Gastroesophageal sphincter (tissue), 3 donors: Measurements from ENCODE around the gene TBCD.

ENCODE experiments used
- EP300 ChIP-seq: sonication (generic); formaldehyde crosslinking; IDR thresholded peaks from one replicate; pipeline ENCODE4 v1.6.1; 2017; ENCODE audit warnings: antibody characterized with exemption, mild to moderate bottlenecking
- POLR2A ChIP-seq, 2 donors: fragments of 450-650 bp; IDR thresholded peaks; one replicate each; pipeline ENCODE4 v1.6.1; 2017; ENCODE audit warnings: antibody characterized with exemption in 2 of 2, mild to moderate bottlenecking in 2 of 2, moderate library complexity in 1 of 2
- POLR2AphosphoS5 ChIP-seq: sonication (generic); formaldehyde crosslinking; IDR thresholded peaks from one replicate; pipeline ENCODE4 v1.6.1; 2017; ENCODE audit warnings: antibody characterized with exemption
- TF ChIP-seq, protein P1 (sequence below), 4 experiments: fragments of 200-600 bp in 2 of 4; fragments of 450-650 bp in 2 of 4; sonication (generic) in 1 of 4; IDR thresholded peaks; one replicate each; pipeline ENCODE4 v1.5.1; 2017 to 2019; ENCODE audit warnings: antibody characterized with exemption in 4 of 4, mild to moderate bottlenecking in 2 of 4, moderate library complexity in 2 of 4

DNA sequence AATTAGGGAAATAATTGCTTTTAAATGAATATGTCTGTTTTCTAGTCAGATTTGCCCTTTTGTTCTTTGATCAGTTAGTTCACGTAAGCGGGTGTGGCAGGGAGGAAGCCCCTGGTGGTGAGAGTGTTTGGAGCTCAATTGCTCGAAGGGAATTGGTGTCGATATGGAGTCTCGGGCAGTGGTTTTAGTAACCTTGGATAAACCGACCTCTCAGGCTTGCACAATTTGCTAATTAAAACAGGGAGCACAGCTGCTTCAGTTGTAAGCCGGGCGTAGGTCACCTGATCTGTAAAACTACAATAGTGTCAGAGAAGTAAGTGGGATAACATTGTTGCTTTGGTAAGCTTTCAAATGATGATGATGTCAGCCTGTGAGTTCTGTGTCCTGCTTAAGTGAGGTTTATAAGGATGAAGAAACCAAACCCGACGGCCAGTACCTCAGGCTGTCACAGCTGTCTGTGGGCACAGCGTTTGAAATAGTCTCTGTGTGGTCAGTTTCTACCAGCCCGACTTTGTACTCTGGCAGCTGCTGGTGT, 85.0 kb downstream of the TBCD start:
- TF ChIP-seq, protein P1, sequence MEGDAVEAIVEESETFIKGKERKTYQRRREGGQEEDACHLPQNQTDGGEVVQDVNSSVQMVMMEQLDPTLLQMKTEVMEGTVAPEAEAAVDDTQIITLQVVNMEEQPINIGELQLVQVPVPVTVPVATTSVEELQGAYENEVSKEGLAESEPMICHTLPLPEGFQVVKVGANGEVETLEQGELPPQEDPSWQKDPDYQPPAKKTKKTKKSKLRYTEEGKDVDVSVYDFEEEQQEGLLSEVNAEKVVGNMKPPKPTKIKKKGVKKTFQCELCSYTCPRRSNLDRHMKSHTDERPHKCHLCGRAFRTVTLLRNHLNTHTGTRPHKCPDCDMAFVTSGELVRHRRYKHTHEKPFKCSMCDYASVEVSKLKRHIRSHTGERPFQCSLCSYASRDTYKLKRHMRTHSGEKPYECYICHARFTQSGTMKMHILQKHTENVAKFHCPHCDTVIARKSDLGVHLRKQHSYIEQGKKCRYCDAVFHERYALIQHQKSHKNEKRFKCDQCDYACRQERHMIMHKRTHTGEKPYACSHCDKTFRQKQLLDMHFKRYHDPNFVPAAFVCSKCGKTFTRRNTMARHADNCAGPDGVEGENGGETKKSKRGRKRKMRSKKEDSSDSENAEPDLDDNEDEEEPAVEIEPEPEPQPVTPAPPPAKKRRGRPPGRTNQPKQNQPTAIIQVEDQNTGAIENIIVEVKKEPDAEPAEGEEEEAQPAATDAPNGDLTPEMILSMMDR (IDR thresholded peaks at IDR 0.05): no peak
- TF ChIP-seq POLR2AphosphoS5 (no peak), EP300 (no peak), POLR2A (IDR thresholded peaks at IDR 0.05) (no peak)
